Esophagus mucosa (tissue), 1 donor: ENCODE data around the gene ANKRD40. TPM values are rescaled to one million over a fixed set of nuclear protein-coding genes. Genes with fewer than 3 reads are reported as not detected.

Experiments
- ATAC-seq: fragments of 200-7000 bp; cut with Tn5 transposase; one replicate; pipeline ENCODE4 v1.9.1; 2020
- total RNA-seq: library from RNA; stranded (reverse); gene quantifications from one replicate; pipeline ENCODE4 v1.2.4, GENCODE V29; 2023
- donor health status: DM: yes; HTN: yes; CAD: no.

ANKRD40 gene
- total RNA-seq, 1 donor from 2014 or later: 15.9 TPM

DNA sequence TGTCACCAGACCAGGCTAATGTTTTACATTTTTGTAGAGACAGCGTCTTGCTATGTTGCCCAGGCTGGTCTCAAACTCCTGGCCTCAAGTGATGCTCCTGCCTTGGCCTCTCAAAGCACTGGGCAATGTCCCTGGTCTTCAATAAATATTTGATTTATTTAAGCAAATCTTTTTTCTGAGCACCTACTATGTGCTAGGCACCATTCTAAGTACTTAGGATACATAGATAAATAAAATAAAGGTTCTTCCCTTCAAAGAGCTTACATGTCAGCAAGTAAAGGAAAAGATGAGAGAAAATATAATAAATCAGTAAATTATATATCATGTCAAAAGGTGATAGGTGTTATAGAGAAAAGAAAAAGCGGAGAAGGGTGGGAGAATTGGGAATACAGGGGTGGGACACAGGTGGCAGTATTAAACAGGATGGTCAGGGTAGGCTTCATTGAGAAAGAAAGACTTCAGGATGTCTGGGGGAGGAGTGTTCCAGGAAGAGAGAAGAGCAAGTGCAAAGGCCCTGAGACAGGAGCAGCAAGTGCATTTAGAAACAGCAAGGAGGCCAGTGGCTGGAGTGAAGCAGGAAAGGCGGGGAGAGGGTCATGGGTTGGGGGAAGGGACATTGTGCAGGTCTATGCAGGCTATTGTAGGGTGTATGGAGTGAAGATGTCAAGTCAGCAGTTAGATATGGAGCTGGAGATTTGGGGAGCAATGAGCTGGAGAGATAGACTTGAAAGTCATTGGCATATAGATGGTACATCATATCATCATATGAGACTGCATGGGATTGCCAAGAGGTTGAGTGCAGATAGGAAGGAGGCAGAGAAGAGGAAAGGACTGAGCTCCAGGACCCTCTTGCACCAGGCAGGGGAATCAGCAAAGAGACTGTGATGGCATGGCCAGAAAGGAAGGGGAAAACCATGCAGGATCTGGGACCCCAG lies 61.7 kb downstream of the ANKRD40 start:
- no peak for ATAC-seq

Other genes starting within 250 kb of the ANKRD40 start
- not detected for gene CHAD, start 239.0 kb downstream of the ANKRD40 start, total RNA-seq
- gene RSAD1, start 229.1 kb downstream of the ANKRD40 start, total RNA-seq: 10.8 TPM
- 0.40 TPM for gene MYCBPAP, start 199.5 kb downstream of the ANKRD40 start, total RNA-seq
- gene EPN3, start 175.2 kb downstream of the ANKRD40 start, total RNA-seq: 38.5 TPM
- gene SPATA20, start 160.7 kb downstream of the ANKRD40 start, total RNA-seq: 16.8 TPM
- gene CACNA1G, start 147.2 kb downstream of the ANKRD40 start, total RNA-seq: 0.08 TPM
- gene ABCC3, start 73.0 kb downstream of the ANKRD40 start, total RNA-seq: 17.6 TPM
- gene LUC7L3, start 11.7 kb upstream of the ANKRD40 start, total RNA-seq: 43.6 TPM
- not detected for gene ANKRD40CL, start 59.6 kb upstream of the ANKRD40 start, total RNA-seq
- gene WFIKKN2, start 127.7 kb upstream of the ANKRD40 start, total RNA-seq: not detected
- gene TOB1, start 158.4 kb upstream of the ANKRD40 start, total RNA-seq: 60.8 TPM